SJSA1 (cell line): ENCODE data around the gene ABLIM2. TPM values are rescaled to one million over a fixed set of nuclear protein-coding genes. Genes with fewer than 3 reads are reported as not detected.

ENCODE experiments used
- DNase-seq, 2 experiments: peaks; one replicate each; pipeline ENCODE4 v3.0.0-alpha.2; 2015 to 2020; ENCODE audit warnings: low spot score in 2 of 2, low read depth in 1 of 2
- H3K27ac ChIP-seq: fragments of 250-450 bp; sonication (Bioruptor Pico); 2 replicates; pipeline ENCODE4 v1.5.1; 2020; ENCODE audit warnings: mild to moderate bottlenecking, moderate library complexity
- H3K27me3 ChIP-seq: fragments of 250-450 bp; sonication (Bioruptor Pico); replicated peaks from 2 replicates; pipeline ENCODE4 v1.5.1; 2020; ENCODE audit warnings: mild to moderate bottlenecking, moderate library complexity
- H3K36me3 ChIP-seq: fragments of 250-450 bp; sonication (Bioruptor Pico); 2 replicates; pipeline ENCODE4 v1.5.1; 2020; ENCODE audit warnings: mild to moderate bottlenecking
- H3K4me1 ChIP-seq: fragments of 250-450 bp; sonication (Bioruptor Pico); replicated peaks from 2 replicates; pipeline ENCODE4 v1.6.1; 2021; ENCODE audit warnings: mild to moderate bottlenecking
- H3K4me3 ChIP-seq: fragments of 250-450 bp; sonication (Bioruptor Pico); 2 replicates; pipeline ENCODE4 v1.5.1; 2020; ENCODE audit warnings: mild to moderate bottlenecking
- H3K9me3 ChIP-seq: fragments of 250-450 bp; sonication (Bioruptor Pico); replicated peaks from 2 replicates; pipeline ENCODE4 v1.5.1; 2020; ENCODE audit warnings: mild to moderate bottlenecking
- total RNA-seq: library from RNA; depleted of rRNA; stranded (reverse); fragments of >200 nt; shearing (Covaris generic); gene quantifications from 2 replicates; pipeline ENCODE4 v1.2.3, GENCODE V29; 2014

Gene ABLIM2
- total RNA-seq, 1 experiment from 2014 or later = 0.13 TPM

DNA sequence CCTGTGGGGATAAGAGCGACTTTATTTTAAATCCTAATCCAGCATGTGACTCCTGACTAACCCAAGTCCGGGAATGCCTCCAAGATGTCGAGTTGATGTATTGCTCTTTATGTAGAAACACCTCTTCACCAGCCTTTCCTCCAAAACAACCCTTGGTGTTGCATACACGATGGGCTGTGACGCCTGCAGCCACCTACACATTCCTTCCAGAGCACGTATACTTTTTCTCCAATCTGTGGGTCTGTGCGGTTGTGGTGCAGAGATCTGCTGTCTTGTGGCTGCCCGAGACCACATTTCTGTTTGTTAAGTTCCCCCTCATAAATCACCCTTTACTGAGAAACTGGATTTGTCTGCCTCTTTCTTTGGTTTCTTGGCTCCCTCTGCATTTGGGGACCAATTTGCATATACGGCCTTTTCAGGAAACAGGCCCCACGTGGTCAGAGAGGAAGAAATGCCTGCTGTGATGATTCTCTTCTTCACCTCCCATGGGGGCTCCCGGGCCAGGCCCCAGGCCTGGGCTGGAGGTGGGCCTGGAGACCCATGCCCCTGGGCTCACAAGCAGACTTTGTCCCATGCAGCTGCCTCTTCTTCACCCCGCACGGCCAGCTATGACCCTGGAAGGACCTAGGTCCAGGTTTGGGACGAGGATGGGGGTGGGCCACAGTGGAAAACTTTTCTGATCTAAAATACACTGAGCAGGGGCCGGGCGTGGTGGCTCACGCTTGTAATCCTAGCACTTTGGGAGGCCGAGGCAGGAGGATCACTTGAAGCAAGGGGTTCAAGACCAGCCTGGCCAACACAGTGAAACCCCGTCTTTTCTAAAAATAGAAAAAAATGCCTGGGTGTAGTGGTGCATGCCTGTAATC, 197.6 kb downstream of the ABLIM2 start:
- Histone ChIP-seq H3K36me3 (no peaks in the 10 kb centered on the region), H3K9me3 (no peaks in the 10 kb centered on the region), H3K27me3 (no peaks in the 10 kb centered on the region), H3K4me1 (peaks cover 34% of the 10 kb centered on the region), H3K4me3 (no peak overlapping the region), H3K27ac (no peak overlapping the region)
- peak in 1 of 2 experiments; percentile 43 for DNase-seq

DNA sequence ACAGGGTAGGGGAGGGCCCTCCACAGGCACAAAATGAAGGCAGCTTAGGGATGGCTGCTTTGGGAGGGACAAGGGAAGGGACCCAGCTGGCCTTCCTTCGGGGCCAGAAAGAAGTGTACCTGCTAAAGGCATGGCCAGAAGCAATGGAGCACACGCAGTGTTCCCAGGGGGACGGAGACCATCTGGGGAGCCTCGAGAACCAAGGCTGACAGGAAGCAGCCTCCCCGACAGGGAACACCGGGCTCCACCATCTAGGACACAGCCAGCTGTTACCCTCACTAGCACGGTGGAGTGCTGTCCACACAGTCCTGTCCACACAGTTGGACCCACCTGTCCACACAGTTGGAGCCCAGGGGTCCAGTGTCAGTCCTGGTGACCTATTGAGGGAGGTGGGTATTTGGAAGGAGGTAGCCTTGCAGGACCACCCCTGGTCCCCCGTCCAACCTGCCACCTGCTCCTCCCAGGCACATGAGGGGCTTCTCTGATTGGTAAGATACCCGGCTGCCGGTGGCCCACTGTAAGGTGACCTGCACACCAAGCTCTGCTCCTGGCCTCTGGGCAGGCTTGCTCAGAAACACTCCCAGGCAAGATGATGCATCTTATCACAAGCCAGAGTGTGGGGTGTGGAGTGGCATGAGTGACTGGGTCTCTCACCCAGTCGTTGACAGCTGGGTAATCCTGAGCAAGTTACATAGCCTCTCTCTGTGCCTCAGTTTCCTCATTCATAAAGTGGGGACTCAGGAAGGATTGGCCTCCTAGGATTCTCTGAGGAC, 198.4 kb downstream of the ABLIM2 start:
- Histone ChIP-seq H3K27me3 (no peaks in the 10 kb centered on the region), H3K4me1 (peaks cover 40% of the 10 kb centered on the region), H3K36me3 (no peaks in the 10 kb centered on the region), H3K4me3 (no peak overlapping the region), H3K9me3 (no peaks in the 10 kb centered on the region), H3K27ac (no peak overlapping the region)
- no peak for DNase-seq

DNA sequence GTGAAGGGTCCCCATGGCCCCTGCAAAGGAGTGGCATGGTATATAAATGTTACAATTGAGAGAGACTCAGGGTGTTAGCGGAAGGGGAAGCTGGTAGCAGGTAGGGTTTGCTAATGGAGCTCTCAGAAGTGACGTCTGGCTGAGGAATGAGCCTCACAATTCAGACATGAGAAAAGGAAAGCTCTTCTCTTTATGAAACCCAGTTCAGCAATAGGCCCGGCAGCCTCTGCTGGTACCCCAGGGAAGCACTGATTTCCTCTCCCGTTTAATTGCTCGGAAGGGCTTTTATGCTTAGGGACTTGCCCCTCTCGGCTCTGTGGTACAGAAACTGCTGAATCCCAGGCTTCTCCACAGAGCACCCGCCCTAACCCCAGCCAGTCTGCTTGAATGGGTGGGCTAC, 199.5 kb downstream of the ABLIM2 start:
- no peaks in the 10 kb centered on the region for H3K36me3 ChIP-seq
- no peak overlapping the region for H3K27ac ChIP-seq
- peaks cover 40% of the 10 kb centered on the region for H3K4me1 ChIP-seq
- no peak overlapping the region for H3K4me3 ChIP-seq
- H3K27me3 ChIP-seq = no peaks in the 10 kb centered on the region
- no peak for DNase-seq
- H3K9me3 ChIP-seq = no peaks in the 10 kb centered on the region

DNA sequence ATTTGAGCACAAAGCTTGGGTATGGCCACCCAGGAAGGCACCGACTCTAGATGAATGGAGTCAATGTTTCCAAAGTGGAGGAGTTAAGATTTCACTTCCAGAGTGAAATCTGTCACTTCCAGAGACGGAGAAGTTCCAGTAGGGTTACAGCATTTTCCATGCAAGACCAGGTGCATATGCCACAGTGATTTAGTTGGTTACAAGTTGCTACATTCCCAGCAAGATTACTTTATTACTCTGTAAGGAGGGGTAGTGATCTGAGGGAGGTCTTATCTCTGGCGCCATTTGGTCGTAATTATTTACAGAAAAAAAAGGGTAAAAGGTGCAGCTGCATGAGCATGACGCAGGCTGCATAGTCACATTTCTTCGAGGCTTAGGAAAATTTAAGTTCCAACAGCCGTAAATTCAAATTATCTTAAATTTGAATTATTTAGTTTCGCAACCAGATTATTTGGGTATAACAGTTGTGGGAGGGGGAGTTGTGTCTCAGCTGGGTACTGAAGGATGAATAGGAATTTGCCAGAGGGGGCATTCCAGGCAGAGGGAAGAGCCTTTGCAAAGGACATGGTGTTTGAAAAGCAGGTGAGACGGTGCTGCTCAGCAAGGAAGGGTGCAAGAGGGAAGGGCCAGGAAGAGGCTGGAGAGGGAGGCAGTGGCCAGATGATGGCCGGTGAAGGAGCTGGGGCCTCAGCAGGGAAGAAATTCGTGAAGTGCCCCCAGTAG, 201.5 kb downstream of the ABLIM2 start:
- no peaks in the 10 kb centered on the region for H3K9me3 ChIP-seq
- H3K4me3 ChIP-seq = no peak overlapping the region
- peak overlapping the region; percentile 81 for H3K27ac ChIP-seq
- no peaks in the 10 kb centered on the region for H3K36me3 ChIP-seq
- H3K4me1 ChIP-seq = peaks cover 40% of the 10 kb centered on the region
- no peaks in the 10 kb centered on the region for H3K27me3 ChIP-seq
- DNase-seq = peak in 1 of 2 experiments; percentile 52

DNA sequence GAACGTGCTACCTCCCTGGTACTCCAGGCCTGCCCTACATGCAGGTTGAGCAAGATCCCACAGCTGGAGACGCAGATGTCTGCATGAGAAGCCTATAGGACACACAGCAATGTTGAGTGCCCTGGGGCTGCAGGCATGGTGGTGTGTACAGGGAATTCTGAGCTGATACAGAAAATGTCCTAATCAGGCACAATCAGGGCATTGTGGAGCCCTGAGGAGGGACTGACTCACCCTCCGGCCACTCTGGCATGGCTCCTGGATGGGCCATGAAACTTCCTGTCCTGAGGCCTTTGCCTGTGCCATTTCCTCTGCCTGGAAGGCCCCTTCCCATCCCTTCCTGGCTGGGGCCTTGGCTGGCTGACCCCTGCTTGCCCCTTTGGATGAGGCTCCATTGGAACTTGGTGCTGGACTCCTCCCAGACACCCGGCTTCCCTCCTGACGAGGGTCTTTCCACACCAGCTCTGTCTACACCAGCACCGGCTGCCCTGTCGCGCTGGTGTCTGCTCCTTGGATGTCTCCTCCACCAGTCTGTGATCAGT, 202.3 kb downstream of the ABLIM2 start:
- DNase-seq = peak; percentile 65 to 82
- no peak overlapping the region for H3K4me3 ChIP-seq
- no peaks in the 10 kb centered on the region for H3K27me3 ChIP-seq
- H3K36me3 ChIP-seq = no peaks in the 10 kb centered on the region
- peaks cover 2% of the 10 kb centered on the region; the same call in 1 of the 2 replicates for H3K9me3 ChIP-seq
- H3K4me1 ChIP-seq = peaks cover 40% of the 10 kb centered on the region
- H3K27ac ChIP-seq = peak overlapping the region; percentile 81

DNA sequence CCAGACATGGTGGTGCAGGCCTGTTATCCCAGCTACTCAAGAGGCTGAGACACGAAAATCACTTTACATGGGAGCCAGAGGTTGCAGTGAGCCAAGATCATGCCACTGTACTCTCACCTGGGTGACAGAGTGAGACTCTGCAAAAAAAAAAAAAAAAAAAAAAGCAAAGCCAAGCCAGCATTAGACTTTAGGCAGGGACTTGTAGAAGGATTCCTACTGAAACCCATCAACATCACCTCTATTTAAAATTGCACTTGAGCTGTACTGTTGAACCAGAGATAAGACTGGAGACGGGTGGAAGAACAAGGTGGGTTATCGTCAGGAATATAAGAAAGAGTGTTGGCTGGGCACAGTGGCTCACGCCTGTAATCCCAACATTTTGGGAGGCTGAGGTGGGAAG, 203.2 kb downstream of the ABLIM2 start:
- Histone ChIP-seq H3K27ac (peak overlapping the region; percentile 81; the same call in 1 of the 2 replicates), H3K36me3 (no peaks in the 10 kb centered on the region), H3K4me3 (no peak overlapping the region), H3K9me3 (peaks cover 4% of the 10 kb centered on the region; the same call in 1 of the 2 replicates), H3K4me1 (peaks cover 34% of the 10 kb centered on the region), H3K27me3 (no peaks in the 10 kb centered on the region)
- DNase-seq = no peak

DNA sequence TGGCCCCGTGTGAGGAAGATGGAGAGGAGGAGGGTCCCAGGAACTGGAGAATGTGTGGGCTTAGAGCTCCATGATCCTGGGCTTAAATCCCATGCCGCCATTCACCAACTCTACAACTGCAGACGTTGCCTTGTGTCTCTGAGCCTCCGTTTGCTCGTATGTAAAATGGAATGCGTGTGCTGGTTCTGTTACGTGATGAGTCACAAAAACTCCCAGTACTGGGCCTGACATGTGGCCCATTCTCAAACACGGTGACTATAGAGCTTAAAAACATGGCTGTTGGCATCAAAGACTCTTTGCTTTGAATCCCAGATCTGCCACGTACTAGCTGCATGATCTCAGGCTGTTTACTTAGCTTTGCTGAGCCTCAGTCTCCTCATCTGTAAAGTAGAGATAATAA, 206.0 kb downstream of the ABLIM2 start:
- Histone ChIP-seq H3K36me3 (no peaks in the 10 kb centered on the region), H3K4me3 (no peak overlapping the region), H3K9me3 (peaks cover 4% of the 10 kb centered on the region; the same call in 1 of the 2 replicates), H3K4me1 (peaks cover 22% of the 10 kb centered on the region), H3K27ac (no peak overlapping the region), H3K27me3 (no peaks in the 10 kb centered on the region)
- DNase-seq = no peak

DNA sequence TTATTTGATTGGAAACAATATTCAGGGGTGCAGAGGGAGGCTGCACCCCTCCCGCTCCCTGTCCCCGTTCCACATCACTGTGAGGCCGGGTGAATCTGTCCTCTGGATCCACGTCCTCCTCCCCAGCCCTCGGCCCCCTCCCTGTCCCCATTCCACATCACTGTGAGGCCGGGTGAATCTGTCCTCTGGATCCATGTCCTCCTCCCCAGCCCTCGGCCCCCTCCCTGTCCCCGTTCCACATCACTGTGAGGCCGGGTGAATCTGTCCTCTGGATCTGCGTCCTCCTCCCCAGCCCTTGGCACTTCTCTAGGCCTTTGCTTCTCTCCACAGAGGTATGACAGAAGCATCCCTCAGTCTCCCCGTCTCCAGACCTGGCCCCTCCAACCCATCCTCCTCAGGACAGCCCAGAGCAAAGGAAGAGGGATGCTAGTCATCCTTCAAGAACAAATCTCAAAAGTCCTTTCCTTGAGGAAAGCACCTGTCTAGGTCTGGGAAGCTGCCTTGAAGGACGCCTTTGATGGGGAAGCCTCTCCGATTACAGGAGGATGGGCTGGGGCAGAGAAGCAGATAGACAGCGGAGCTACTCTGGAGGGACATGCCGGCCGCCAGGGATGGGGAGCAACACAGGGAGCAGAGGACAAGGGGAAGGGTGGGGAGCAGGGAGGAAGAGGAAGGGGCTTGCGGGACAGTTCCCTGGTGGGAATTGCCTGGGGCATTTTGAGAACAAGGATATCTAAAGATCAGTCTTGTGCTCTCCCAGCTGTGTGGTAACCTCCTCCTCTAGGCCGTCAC, 208.1 kb downstream of the ABLIM2 start:
- H3K27ac ChIP-seq = no peak overlapping the region
- no peak for DNase-seq
- H3K4me1 ChIP-seq = peaks cover under 1% of the 10 kb centered on the region
- H3K9me3 ChIP-seq = peaks cover 4% of the 10 kb centered on the region; the same call in 1 of the 2 replicates
- H3K36me3 ChIP-seq = no peaks in the 10 kb centered on the region
- no peaks in the 10 kb centered on the region for H3K27me3 ChIP-seq
- H3K4me3 ChIP-seq = no peak overlapping the region

DNA sequence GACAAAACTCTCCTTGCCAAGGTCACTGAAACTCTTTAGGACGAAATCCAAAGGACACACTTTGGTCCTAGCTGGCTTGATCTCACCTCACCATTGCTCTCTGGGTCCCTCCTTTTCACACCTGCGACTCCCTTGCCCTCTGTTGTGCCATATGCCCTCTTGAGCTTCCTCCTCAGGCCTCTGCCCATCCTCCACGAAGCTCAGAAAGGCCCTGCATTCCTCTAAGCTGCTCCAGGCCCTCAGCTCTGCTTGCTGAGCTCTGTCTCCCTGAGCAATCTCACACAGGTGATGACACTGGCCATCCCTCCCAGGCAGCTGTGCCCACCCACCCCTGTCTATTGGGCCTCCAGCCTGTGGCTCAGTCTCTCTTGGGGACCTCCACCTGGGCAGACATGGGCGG, 208.9 kb downstream of the ABLIM2 start:
- no peaks in the 10 kb centered on the region for H3K4me1 ChIP-seq
- DNase-seq = no peak
- H3K9me3 ChIP-seq = peaks cover 4% of the 10 kb centered on the region; the same call in 1 of the 2 replicates
- no peaks in the 10 kb centered on the region for H3K36me3 ChIP-seq
- H3K4me3 ChIP-seq = no peak overlapping the region
- no peak overlapping the region for H3K27ac ChIP-seq
- H3K27me3 ChIP-seq = no peaks in the 10 kb centered on the region

DNA sequence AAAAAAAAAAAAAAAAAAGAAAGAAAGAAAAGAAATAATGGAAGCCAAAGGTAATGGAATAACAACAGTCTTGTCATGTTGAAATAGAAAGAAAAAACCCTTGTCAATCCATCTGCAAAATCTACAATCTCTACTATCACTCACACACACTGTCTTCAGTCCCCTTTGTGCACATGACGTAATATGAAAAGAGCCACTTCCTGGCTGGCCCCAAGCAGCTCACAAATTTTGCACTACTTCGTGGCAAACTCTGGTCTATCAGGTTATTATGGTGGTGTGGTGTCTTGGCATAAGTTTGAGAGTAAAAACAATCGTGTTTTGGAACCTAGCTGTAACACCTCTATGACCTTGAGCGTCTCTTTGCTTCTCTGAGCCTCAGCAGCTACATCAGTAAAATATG, 210.7 kb downstream of the ABLIM2 start:
- H3K4me3 ChIP-seq = no peak overlapping the region
- H3K27ac ChIP-seq = no peak overlapping the region
- no peaks in the 10 kb centered on the region for H3K4me1 ChIP-seq
- no peaks in the 10 kb centered on the region for H3K36me3 ChIP-seq
- no peak for DNase-seq
- no peaks in the 10 kb centered on the region for H3K27me3 ChIP-seq
- peaks cover 4% of the 10 kb centered on the region; the same call in 1 of the 2 replicates for H3K9me3 ChIP-seq

DNA sequence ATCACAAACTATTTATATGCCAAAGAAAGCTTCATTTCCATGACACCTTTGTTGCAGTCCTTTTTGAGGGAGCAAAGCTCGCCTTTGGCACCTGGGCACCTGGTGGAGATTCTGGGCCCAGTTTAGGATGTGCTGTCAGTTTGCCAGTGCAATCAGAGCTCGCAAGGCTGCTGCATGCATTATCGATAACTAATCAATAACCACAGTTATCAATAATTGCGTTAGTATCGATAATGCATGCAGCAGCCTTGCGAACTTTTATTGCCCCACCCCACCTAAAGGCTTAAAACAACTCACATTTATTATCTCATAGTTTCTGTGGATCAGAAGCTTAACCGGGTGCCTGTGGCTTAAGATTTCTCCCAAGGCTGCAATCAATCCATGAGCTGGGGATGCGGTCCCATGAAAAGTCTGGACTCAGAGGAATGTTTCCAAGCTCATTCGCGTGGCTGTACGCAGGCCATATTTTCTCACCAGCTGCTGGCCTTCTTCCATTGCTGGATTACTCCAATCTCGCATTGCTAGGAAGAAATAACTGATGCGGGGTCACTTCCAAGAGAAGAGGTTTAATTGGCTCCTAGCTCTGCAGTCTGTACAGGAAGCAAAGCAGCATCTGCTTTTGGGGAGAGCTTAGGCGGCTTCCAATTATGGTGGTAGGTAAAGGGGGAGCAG, 212.8 kb downstream of the ABLIM2 start:
- Histone ChIP-seq H3K4me3 (no peak overlapping the region), H3K27me3 (no peaks in the 10 kb centered on the region), H3K4me1 (peaks cover 7% of the 10 kb centered on the region), H3K36me3 (no peaks in the 10 kb centered on the region), H3K27ac (no peak overlapping the region), H3K9me3 (no peaks in the 10 kb centered on the region)
- DNase-seq = no peak

DNA sequence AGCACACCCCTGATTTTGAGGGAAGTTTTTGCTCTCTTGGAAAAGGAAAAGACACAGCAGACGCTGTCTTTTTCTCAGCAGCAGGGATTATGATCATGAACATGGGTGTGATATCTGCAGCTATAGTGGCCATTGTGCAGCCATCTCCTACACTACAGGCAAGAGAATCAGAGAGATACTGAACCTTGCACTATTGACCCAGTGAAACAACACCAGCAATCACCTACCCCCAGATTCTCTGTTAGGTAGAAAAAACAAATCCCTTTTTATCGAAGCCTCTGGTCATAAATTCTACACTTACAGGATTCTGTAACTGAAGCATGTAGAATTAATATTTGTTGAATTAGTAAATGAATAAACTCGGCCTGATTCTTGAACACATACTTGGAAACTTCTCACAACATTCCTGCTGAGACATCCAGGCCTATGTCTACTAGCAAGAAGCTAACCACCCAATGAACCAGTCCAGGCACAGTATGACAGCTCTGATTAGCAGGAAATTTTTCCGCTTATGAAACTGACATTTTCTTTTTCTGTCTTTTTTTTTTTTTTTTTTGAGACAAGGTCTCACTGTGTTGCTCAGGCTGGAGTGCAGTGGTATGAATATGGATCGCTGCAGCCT, 213.9 kb downstream of the ABLIM2 start:
- H3K4me1 ChIP-seq = peaks cover 12% of the 10 kb centered on the region
- DNase-seq = no peak
- H3K36me3 ChIP-seq = no peaks in the 10 kb centered on the region
- no peaks in the 10 kb centered on the region for H3K27me3 ChIP-seq
- no peaks in the 10 kb centered on the region for H3K9me3 ChIP-seq
- H3K4me3 ChIP-seq = no peak overlapping the region
- no peak overlapping the region for H3K27ac ChIP-seq
